ENCODE measurements around the gene BTBD6. TPM values are rescaled to one million over a fixed set of nuclear protein-coding genes. Genes with fewer than 3 reads are reported as not detected.

BTBD6 gene
- total and polyA plus RNA-seq, 2 experiments from 2014 or later: 2.2 to 11.6 TPM

DNA sequence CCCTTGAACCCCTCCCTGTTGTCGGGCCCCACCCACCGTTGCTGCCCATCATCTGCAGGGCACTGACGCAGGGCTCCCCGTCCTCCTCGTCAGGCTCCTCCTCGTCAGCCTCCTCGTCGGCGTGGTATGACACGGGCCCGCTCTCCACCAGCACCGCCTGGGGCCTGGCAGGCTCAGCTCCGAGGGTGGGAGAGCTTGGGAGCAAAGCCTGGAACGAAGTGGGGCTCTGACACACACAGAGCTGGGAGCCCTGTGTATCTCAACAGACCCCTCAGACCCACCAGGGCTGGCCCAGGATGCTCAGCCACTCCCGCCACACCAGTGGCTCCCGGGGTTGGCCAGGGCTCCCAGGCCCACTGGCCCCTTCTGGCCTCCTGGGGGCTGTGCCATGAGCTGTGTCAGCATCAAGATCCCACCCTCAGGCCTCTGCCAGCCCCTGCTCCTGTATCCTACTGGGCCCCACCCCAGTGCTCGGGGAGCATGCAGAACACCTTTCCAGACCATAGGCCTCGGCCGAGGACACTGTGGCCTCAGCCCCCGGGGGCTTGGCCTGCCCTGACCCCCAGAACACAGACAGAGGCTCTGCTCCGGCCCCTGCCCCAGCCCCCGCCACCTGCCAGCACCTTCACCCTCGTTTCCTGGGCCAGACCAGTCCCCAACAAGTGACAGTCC, 37.1 kb upstream of the BTBD6 start:
- Histone ChIP-seq H3F3A (replicated peaks; ENCODE audit: low read depth) (no peaks in the 10 kb centered on the region), H3K36me3 (ENCODE audit: insufficient read depth) (no peaks in the 10 kb centered on the region), H3K4me2 (no peak overlapping the region), H3K79me2 (replicated peaks; ENCODE audit: insufficient read depth) (no peaks in the 10 kb centered on the region), H2AFZ (no peak overlapping the region), H3K27ac (ENCODE audit: low read depth) (no peak overlapping the region), H4K20me1 (replicated peaks; ENCODE audit: insufficient read depth) (no peaks in the 10 kb centered on the region; the same call in 1 of the 2 replicates), H3K27me3 (ENCODE audit: insufficient read depth) (no peaks in the 10 kb centered on the region), H3K9me2 (ENCODE audit: insufficient read depth) (no peaks in the 10 kb centered on the region), H3K4me1 (ENCODE audit: insufficient read depth) (no peaks in the 10 kb centered on the region), H3K4me3 (no peak overlapping the region)
- Mint-ChIP-seq H3K36me3 (ENCODE audit: low read depth) (no peaks in the 10 kb centered on the region), H3K4me3 (no peak overlapping the region), H3K9me3 (no peaks in the 10 kb centered on the region; the same call in 2 of the 3 replicates), H3K4me1 (no peaks in the 10 kb centered on the region), H3K27me3 (ENCODE audit: insufficient read depth, low read depth, poor library complexity) (peaks cover 3% of the 10 kb centered on the region), H3K27ac (no peak overlapping the region)
- ATAC-seq (no peak), DNase-seq (ENCODE audit: low spot score) (no peak)
- TF ChIP-seq JUNB (IDR thresholded peaks at IDR 0.05; ENCODE audit: unreplicated experiment): no peak
- TF ChIP-seq CREB1 (CRISPR knock-in tag; IDR thresholded peaks at IDR 0.05; ENCODE audit: low read depth): no peak
- TF ChIP-seq ZNF331 (CRISPR knock-in tag; IDR thresholded peaks at IDR 0.05; ENCODE audit: low read depth): no peak
- TF ChIP-seq, protein P1, sequence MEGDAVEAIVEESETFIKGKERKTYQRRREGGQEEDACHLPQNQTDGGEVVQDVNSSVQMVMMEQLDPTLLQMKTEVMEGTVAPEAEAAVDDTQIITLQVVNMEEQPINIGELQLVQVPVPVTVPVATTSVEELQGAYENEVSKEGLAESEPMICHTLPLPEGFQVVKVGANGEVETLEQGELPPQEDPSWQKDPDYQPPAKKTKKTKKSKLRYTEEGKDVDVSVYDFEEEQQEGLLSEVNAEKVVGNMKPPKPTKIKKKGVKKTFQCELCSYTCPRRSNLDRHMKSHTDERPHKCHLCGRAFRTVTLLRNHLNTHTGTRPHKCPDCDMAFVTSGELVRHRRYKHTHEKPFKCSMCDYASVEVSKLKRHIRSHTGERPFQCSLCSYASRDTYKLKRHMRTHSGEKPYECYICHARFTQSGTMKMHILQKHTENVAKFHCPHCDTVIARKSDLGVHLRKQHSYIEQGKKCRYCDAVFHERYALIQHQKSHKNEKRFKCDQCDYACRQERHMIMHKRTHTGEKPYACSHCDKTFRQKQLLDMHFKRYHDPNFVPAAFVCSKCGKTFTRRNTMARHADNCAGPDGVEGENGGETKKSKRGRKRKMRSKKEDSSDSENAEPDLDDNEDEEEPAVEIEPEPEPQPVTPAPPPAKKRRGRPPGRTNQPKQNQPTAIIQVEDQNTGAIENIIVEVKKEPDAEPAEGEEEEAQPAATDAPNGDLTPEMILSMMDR (conservative IDR thresholded peaks at IDR 0.05; ENCODE audit: low read depth in 2 of 2): no peak
- TF ChIP-seq, protein P2, sequence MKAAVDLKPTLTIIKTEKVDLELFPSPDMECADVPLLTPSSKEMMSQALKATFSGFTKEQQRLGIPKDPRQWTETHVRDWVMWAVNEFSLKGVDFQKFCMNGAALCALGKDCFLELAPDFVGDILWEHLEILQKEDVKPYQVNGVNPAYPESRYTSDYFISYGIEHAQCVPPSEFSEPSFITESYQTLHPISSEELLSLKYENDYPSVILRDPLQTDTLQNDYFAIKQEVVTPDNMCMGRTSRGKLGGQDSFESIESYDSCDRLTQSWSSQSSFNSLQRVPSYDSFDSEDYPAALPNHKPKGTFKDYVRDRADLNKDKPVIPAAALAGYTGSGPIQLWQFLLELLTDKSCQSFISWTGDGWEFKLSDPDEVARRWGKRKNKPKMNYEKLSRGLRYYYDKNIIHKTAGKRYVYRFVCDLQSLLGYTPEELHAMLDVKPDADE (IDR thresholded peaks at IDR 0.05): no peak
- TF ChIP-seq, protein P3, sequence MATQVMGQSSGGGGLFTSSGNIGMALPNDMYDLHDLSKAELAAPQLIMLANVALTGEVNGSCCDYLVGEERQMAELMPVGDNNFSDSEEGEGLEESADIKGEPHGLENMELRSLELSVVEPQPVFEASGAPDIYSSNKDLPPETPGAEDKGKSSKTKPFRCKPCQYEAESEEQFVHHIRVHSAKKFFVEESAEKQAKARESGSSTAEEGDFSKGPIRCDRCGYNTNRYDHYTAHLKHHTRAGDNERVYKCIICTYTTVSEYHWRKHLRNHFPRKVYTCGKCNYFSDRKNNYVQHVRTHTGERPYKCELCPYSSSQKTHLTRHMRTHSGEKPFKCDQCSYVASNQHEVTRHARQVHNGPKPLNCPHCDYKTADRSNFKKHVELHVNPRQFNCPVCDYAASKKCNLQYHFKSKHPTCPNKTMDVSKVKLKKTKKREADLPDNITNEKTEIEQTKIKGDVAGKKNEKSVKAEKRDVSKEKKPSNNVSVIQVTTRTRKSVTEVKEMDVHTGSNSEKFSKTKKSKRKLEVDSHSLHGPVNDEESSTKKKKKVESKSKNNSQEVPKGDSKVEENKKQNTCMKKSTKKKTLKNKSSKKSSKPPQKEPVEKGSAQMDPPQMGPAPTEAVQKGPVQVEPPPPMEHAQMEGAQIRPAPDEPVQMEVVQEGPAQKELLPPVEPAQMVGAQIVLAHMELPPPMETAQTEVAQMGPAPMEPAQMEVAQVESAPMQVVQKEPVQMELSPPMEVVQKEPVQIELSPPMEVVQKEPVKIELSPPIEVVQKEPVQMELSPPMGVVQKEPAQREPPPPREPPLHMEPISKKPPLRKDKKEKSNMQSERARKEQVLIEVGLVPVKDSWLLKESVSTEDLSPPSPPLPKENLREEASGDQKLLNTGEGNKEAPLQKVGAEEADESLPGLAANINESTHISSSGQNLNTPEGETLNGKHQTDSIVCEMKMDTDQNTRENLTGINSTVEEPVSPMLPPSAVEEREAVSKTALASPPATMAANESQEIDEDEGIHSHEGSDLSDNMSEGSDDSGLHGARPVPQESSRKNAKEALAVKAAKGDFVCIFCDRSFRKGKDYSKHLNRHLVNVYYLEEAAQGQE (IDR thresholded peaks at IDR 0.05; ENCODE audit: unreplicated experiment): no peak
- TF ChIP-seq STAT1 (IDR thresholded peaks at IDR 0.05; ENCODE audit: unreplicated experiment): no peak
- no peak for TF ChIP-seq ZNF114 (CRISPR knock-in tag; IDR thresholded peaks at IDR 0.05)
- no peak for TF ChIP-seq EZH2phosphoT487 (IDR thresholded peaks at IDR 0.05; ENCODE audit: unreplicated experiment)
- TF ChIP-seq POLR2AphosphoS5 (IDR thresholded peaks at IDR 0.05; ENCODE audit: low read depth): no peak
- TF ChIP-seq, protein P4, sequence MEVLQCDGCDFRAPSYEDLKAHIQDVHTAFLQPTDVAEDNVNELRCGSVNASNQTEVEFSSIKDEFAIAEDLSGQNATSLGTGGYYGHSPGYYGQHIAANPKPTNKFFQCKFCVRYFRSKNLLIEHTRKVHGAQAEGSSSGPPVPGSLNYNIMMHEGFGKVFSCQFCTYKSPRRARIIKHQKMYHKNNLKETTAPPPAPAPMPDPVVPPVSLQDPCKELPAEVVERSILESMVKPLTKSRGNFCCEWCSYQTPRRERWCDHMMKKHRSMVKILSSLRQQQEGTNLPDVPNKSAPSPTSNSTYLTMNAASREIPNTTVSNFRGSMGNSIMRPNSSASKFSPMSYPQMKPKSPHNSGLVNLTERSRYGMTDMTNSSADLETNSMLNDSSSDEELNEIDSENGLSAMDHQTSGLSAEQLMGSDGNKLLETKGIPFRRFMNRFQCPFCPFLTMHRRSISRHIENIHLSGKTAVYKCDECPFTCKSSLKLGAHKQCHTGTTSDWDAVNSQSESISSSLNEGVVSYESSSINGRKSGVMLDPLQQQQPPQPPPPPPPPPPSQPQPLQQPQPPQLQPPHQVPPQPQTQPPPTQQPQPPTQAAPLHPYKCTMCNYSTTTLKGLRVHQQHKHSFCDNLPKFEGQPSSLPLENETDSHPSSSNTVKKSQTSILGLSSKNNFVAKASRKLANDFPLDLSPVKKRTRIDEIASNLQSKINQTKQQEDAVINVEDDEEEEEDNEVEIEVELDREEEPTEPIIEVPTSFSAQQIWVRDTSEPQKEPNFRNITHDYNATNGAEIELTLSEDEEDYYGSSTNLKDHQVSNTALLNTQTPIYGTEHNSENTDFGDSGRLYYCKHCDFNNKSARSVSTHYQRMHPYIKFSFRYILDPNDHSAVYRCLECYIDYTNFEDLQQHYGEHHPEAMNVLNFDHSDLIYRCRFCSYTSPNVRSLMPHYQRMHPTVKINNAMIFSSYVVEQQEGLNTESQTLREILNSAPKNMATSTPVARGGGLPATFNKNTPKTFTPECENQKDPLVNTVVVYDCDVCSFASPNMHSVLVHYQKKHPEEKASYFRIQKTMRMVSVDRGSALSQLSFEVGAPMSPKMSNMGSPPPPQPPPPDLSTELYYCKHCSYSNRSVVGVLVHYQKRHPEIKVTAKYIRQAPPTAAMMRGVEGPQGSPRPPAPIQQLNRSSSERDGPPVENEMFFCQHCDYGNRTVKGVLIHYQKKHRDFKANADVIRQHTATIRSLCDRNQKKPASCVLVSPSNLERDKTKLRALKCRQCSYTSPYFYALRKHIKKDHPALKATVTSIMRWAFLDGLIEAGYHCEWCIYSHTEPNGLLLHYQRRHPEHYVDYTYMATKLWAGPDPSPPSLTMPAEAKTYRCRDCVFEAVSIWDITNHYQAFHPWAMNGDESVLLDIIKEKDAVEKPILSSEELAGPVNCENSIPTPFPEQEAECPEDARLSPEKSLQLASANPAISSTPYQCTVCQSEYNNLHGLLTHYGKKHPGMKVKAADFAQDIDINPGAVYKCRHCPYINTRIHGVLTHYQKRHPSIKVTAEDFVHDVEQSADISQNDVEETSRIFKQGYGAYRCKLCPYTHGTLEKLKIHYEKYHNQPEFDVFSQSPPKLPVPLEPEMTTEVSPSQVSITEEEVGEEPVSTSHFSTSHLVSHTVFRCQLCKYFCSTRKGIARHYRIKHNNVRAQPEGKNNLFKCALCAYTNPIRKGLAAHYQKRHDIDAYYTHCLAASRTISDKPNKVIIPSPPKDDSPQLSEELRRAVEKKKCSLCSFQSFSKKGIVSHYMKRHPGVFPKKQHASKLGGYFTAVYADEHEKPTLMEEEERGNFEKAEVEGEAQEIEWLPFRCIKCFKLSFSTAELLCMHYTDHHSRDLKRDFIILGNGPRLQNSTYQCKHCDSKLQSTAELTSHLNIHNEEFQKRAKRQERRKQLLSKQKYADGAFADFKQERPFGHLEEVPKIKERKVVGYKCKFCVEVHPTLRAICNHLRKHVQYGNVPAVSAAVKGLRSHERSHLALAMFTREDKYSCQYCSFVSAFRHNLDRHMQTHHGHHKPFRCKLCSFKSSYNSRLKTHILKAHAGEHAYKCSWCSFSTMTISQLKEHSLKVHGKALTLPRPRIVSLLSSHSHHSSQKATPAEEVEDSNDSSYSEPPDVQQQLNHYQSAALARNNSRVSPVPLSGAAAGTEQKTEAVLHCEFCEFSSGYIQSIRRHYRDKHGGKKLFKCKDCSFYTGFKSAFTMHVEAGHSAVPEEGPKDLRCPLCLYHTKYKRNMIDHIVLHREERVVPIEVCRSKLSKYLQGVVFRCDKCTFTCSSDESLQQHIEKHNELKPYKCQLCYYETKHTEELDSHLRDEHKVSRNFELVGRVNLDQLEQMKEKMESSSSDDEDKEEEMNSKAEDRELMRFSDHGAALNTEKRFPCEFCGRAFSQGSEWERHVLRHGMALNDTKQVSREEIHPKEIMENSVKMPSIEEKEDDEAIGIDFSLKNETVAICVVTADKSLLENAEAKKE (CRISPR knock-in tag; IDR thresholded peaks at IDR 0.05): no peak
- TF ChIP-seq NANOG (IDR thresholded peaks at IDR 0.05; ENCODE audit: borderline replicate concordance): no peak
- no peak for TF ChIP-seq EZH2 (IDR thresholded peaks at IDR 0.05; ENCODE audit: low read depth, unreplicated experiment)
